Left renal cortex interstitium (tissue), 4 donors: Measurements from ENCODE around the gene COL5A1. TPM values are rescaled to one million over a fixed set of nuclear protein-coding genes. Genes with fewer than 3 reads are reported as not detected.

Experiments used
- DNase-seq, 4 donors: peaks; one replicate each; pipeline ENCODE4 v3.0.0-alpha.2; 2013; ENCODE audit warnings: low read depth in 4 of 4, low spot score in 2 of 4, missing footprints in 1 of 4
- polyA plus RNA-seq, 4 donors: library from polyadenylated mRNA; unstranded; fragments of 120-200 nt; gene quantifications; one replicate each; pipeline ENCODE4 v1.2.1, GENCODE V29; 2013; ENCODE audit not compliant: insufficient read length in 4 of 4

Gene COL5A1
- polyA plus RNA-seq, 4 donors = 92.0 to 140 (median 99.7) TPM

DNA sequence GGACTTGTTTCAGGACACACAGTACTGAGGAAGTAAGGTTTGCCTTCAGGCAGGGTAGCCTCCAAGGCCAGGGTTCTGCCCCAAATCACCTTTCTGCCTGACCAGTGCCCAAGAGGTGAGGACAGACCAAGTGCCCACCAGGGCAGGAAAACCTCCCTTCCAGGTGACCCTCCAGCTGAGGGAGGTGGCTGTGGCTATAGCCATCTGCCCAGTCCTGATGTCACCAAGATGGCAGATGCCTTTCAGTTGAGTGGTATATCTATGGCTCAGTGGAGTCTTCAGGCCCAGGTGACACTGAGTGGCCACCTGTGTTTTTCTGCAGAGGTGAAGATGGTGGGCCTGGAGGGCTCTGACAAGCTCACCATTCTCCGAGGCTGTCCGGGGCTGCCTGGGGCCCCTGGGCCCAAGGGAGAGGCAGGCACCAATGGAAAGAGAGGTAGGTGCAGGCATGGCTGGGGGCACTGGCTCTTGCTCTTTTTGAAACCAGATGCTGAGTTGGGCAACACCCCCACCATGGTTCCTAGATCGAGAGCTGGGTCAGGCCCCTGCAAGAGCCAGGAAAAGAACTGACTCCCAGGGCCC, 240.7 kb downstream of the COL5A1 start:
- no peak for DNase-seq

- no peak for DNase-seq
Observed at GRCh38 chr9:134883040-134883782, 241.6 kb downstream of the COL5A1 start.

DNA sequence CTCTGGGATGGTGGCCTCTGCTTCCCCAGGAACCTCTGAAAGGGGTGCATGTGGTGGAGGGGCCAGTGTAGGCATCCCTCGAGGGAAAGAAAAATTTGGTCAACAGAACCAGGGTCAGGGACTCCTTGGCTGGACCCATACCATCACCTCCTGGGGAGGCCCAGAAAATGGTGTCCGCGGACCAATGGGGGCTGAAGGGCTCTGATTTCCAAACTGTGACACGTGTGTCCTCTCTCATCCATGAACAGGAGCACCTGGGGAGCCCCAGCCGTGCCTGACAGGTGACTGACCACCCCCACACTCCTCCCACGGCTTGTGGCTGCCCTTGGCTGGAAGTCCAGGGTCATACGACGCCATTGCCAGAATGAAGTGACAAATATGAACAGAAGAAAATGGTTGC, 242.9 kb downstream of the COL5A1 start:
- no peak for DNase-seq

DNA sequence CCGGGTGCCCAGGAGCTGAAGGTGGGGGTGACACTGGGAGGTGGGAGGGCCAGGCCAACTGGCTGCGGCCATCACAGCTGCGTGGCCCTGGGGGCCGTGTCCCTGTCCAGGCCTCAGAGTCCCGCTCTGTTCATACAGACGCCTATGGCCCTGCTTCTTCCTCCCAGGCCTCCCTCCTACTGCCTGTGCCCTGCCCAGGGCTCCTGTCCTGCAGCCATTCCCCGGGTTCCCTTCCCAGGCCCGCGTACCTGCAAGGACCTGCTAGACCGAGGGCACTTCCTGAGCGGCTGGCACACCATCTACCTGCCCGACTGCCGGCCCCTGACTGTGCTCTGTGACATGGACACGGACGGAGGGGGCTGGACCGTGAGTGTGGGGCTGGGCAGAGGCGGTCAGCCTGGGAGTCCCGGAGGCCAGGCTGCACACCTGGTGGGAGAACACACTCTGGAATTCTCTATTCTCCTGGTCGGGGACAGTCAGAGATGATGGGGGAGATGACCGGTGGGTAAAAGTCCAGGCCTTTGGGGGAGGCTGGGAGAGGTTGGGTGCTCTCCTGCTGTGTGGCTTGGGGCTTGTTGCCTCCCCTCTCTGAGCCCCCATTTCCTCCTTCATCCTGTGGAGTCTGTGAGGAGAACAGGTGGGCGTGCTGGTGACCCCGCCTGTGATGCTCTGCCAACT, 243.5 kb downstream of the COL5A1 start:
- no peak for DNase-seq

GRCh38 chr9:134885679-134886412, 244.2 kb downstream of the COL5A1 start:
- no peak for DNase-seq

DNA sequence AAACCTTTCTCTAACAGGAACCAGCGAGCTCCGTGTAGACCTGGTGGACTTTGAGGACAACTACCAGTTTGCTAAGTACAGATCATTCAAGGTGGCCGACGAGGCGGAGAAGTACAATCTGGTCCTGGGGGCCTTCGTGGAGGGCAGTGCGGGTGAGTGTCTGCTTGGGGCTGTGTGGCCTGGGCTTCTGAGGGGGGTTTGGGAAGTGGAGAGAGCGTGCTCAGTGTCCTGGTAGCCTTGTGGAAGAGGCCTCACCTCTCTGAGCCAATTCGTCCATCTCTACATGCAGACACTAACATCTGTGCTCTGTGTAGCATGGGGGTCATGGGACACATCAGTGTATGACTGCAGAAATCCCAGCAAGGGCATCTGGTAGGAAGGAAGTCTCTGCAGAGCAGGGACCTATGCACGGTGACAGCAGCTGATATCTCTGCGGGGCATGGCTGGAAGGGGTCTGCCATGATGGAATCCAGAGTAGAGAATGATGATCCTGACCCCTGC, 244.9 kb downstream of the COL5A1 start:
- no peak for DNase-seq

GRCh38 chr9:134887219-134887618, 245.6 kb downstream of the COL5A1 start:
- no peak for DNase-seq

DNA sequence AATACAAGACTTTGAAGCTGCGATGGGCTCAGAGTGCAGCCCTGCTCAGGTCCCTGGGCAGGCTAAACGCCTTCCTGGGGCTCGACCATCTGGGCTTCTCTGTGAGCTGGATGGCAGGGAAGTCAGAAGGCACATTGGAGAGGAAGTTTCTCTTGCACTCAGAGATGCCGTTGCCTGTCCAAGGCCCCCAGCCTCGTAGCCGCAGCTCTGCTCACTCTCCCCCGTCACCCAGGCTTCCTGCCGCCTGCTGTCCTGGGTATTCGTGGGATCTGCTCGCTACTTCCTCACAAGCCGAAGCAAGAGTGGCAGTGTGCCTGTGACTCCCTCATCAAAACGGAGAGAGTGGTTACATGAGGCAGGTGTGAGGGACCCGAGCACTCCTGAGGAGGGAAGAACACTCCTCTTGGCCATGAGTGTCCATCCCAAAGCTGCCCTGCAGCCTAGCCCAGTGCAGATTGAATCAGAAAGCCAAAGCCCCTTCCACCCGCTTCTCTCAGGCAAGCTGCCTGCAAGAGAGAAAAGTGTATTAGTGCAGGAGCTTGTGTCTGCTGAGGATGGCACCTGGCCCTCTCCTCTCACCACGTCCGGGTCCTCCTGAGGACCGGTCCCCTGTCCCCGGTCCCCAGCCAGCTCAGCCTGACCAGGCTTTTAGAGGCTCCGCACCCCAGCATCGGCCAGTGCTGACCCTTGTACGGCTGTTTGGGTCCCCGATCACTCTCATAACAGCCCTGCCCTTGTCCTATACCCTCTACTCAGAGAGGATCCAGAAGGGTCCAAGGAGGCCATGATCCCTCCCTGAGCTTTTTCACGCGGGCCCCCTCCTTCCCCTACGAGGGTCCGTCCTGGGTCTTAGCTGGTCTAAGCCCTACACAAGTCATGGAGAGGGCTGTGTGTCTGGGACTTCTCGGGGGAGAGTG, 246.3 kb downstream of the COL5A1 start:
- no peak for DNase-seq

DNA sequence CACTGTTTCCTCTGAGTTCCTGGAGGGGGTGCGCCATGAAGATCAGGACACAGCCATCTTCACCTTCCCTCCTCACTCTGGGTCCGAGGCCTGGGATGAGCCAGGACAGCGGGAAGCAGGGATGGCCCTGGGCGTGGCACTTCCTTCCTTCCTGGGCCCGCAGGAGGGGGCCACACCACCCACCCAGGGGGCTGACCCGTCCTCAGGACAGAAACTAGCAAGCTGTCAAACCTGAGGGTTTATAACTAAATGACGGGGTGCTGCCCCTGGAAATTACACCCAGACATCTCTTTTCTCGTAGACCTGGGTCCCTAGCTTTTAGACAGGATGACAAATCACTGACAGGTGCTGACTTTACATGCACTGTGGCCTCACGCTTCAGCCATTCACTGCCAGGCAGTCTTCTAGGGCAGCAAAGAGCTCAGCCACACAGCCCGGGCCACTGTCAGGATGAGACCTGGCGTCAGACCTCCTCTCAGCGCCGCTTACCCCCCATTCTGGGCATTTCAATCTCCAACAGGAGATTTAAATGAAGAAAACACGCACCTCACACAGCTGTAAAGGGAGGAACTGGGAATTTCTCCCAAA, 247.1 kb downstream of the COL5A1 start:
- DNase-seq = no peak

GRCh38 chr9:134889386-134890154, 248.0 kb downstream of the COL5A1 start:
- no peak for DNase-seq

- no peak for DNase-seq
Observed at GRCh38 chr9:134890155-134890495, 248.5 kb downstream of the COL5A1 start.

DNA sequence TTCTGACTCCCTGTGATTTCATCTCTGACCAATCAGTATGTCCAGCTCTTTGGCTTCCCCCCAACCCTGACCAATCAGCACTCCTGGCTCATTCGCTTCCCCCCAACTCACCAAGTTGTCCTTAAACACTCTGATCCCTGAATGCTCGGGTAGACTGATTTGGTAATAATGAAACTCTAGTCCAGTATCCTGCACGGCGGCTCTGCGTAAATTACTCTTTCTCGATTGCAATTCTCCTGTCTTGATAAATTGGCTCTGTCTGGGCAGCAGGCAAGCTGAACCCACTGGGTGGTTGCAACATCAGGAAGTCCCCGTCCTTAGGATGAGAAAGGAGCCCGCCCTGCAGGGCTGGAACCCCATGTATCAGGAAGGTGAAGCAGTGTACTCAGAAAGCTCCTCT, 249.4 kb downstream of the COL5A1 start:
- DNase-seq = no peak

GRCh38 chr9:134891713-134892112, 250.1 kb downstream of the COL5A1 start:
- no peak for DNase-seq

DNA sequence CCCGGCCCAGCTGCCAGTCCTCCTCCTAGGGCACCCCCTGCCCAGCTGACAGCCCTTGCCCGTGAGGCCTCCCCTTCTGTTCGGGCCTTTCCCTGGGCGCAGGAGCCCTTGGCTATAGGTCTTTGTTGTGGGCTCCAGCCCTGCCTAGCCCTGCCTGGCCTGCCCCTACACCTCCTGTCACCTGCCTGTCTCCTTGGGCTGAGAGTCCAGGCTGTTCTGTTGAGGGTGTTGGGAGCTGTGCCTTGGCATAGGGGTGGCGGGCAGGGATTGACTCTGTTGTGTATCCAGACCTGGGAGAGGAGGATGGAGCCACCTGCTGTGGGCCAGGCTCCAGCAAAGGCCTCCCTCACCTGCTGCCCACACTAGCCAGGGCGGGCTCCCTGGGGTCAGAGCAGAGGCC, 250.6 kb downstream of the COL5A1 start:
- DNase-seq = no peak

DNA sequence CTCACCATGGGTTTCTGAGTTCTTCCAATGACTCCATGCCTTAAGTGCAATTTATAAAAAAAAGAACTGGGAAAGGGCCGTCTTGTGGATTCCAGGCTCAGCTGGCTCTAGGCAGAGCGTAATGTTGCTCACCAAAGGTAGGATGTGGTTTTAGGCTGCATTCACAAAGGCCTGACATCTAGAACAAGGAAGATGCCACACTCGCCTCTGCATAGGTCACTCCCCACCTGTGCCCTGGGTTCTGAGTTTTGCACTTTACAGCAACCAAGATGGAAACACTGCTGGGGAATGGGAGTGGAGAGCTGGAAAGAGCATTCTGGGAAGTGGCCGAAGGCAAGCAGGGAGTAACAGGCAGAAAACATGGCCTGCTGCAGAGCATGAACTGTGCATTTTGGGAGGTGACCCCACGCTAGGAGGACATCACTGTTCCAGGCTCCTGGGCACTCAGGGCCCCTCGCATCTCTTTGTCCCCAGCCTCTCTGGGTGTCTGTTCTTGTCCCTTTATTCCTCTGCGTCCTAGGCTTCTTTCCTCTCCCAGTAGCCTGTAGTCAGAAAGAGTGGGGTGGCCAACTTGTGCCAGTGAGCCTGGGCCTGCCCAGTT, 251.3 kb downstream of the COL5A1 start:
- no peak for DNase-seq
